ENCODE results near the gene ALOX12B. TPM values are rescaled to one million over a fixed set of nuclear protein-coding genes. Genes with fewer than 3 reads are reported as not detected.

Gene ALOX12B
- total and polyA plus RNA-seq, 2 donors: 0.42 to 5.0 TPM

DNA sequence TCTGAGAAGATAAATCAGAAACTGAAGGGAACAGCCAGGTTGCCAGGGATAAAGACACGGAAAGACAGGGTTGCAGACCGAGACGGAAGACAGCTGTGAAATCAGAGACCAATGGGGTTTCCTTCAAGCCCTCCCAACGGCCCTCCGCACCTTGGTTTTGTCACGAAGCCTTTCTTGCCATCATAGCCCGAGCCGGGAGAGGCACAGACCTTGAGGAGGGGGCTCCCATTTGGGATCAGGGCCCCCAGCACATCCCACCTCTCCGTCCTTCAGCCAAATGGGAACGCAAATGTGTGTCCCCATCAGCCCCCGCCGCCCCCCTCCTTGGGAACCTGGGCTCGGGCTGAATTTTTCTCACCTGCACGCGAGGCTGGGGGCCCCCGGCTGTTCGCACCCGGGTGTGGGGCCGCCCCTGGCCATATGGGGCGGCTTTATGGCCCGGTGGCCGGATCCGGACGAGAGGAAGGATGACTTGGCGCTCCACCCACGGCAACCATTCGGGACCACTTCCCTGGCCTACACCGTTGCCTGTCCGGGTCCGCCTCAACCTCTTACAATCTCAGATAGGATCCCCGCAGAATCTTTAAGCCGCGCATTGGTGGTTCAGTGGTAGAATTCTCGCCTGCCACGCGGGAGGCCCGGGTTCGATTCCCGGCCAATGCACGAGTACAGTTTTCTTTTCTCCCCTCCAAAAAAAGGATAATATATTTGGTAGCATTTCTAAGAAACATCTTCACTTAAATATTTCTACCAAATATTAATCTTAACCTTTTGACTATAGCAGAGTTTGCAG is 37.8 kb upstream of the ALOX12B start:
- peaks cover 60 to 100% of the 10 kb centered on the region in 2 donors for H3K27me3 ChIP-seq (ENCODE audit: control insufficient read depth in 2 of 2, insufficient read depth in 1 of 2, low read length in 1 of 2)
- H3K4me3 ChIP-seq (ENCODE audit: low read length in 2 of 2): peak overlapping the region; percentile 32 to 52
- DNase-seq (ENCODE audit: low read depth in 6 of 9, low spot score in 9 of 9): peak; percentile 46 to 90 (median 73)
- no peak overlapping the region for H3K27ac ChIP-seq (ENCODE audit: low read depth in 1 of 2, low read length in 1 of 2)
- peaks cover 30 to 66% of the 10 kb centered on the region in 2 donors for H3K4me1 ChIP-seq (ENCODE audit: control insufficient read depth in 2 of 2, insufficient read depth in 2 of 2, low read length in 2 of 2)
- no peaks in the 10 kb centered on the region for H3K36me3 ChIP-seq (ENCODE audit: control insufficient read depth in 2 of 2, insufficient read depth in 2 of 2, low read length in 1 of 2)
- H3K9me3 ChIP-seq (ENCODE audit: control insufficient read depth in 2 of 2, insufficient read depth in 1 of 2, low read length in 1 of 2): peaks cover 0 to 13% of the 10 kb centered on the region in 2 donors
- under 1% methylated on average over 40 of the region's 40 CpGs for WGBS

DNA sequence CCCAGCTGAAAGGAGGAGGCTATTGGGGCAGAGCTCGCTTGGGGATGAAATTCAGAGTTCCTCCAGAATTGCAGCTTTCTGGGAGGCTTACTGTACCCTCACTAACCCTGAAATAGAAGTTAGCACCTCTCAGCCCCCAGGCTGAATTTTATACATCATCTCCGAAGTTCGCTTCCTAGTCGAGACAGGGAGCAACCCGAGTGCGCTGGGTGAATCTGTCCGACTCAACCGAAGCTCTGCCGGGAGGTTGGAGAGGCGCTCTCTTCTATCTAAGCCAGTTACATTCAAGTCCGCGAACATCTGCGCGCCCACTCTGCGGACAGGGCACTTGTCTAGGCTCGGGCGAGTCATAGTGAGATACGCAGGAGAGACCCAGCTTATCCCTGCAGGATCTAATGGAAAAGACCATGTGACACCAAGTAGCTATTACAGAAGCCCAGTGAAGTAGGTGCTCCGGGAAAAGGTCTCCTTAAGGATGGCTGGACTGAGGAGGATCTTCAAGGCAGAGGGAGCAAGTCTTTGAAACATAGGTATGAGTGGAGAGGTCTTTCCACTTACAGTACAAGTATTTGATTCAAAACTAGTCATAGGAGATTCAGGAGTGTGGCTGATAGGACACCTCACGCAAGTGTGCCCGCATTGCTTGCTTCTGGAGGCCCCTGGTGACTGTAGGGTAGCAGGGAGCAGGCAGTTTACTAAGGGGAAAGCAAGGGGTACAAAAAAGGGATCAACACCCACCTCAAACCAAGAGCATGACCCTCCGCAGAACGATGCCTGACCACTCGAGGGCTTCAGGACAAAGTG is 37.0 kb upstream of the ALOX12B start:
- H3K4me3 ChIP-seq (ENCODE audit: low read length in 2 of 2): peak overlapping the region; percentile 4 to 52
- WGBS: 3% methylated on average over 24 of the region's 24 CpGs
- H3K27ac ChIP-seq (ENCODE audit: low read depth in 1 of 2, low read length in 1 of 2): no peak overlapping the region
- H3K27me3 ChIP-seq (ENCODE audit: control insufficient read depth in 2 of 2, insufficient read depth in 1 of 2, low read length in 1 of 2): peaks cover 63 to 98% of the 10 kb centered on the region in 2 donors
- no peaks in the 10 kb centered on the region for H3K36me3 ChIP-seq (ENCODE audit: control insufficient read depth in 2 of 2, insufficient read depth in 2 of 2, low read length in 1 of 2)
- peak in 1 of 9 donors; percentile 27 for DNase-seq (ENCODE audit: low read depth in 6 of 9, low spot score in 9 of 9)
- H3K9me3 ChIP-seq (ENCODE audit: control insufficient read depth in 2 of 2, insufficient read depth in 1 of 2, low read length in 1 of 2): peaks cover 0 to 13% of the 10 kb centered on the region in 2 donors
- H3K4me1 ChIP-seq (ENCODE audit: control insufficient read depth in 2 of 2, insufficient read depth in 2 of 2, low read length in 2 of 2): peaks cover 30 to 70% of the 10 kb centered on the region in 2 donors

DNA sequence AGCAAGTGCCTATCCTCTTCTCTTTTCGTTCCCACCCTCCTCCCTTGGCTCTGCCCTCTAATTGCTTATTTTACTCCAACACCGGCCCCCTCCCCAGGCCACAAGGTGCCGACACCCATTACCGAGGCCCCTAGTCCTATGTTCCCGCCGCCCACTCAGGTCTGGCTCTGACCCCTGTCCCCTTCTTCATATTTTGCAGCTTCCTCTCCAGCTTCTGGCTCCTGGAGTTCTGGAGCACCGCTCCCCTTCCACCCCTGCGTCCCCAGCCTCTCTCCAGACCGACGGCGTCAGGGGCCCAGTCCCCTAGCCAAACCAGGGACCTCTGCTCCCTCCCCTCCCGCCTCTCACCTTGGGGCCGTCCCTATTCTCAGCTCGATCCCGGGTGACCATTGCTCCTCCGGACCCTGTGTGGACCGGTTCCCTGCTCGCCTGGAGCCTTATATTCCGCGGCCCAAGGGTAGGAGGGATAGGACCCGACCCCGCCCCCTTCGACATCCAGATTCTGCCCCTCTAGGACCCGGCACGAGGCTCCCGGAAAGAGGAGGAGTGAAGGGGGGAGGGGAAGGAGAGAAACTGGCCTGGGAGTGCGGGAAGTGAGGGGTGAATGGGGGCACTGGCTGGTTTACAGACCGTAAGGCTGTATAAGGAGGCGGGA is 36.3 kb upstream of the ALOX12B start, which contains the start of gene HES7:
HES7 (minus strand) TSS at position 412 of the 655 bp plus-strand sequence; CDS start at position 390, 22 bp downstream.
- Histone ChIP-seq H3K27ac (ENCODE audit: low read depth in 1 of 2, low read length in 1 of 2) (no peak within 1 kb of the TSS), H3K36me3 (ENCODE audit: control insufficient read depth in 2 of 2, insufficient read depth in 2 of 2, low read length in 1 of 2) (no peaks in the 10 kb centered on the region), H3K4me1 (ENCODE audit: control insufficient read depth in 2 of 2, insufficient read depth in 2 of 2, low read length in 2 of 2) (peaks cover 30 to 73% of the 10 kb centered on the region in 2 donors)

DNA sequence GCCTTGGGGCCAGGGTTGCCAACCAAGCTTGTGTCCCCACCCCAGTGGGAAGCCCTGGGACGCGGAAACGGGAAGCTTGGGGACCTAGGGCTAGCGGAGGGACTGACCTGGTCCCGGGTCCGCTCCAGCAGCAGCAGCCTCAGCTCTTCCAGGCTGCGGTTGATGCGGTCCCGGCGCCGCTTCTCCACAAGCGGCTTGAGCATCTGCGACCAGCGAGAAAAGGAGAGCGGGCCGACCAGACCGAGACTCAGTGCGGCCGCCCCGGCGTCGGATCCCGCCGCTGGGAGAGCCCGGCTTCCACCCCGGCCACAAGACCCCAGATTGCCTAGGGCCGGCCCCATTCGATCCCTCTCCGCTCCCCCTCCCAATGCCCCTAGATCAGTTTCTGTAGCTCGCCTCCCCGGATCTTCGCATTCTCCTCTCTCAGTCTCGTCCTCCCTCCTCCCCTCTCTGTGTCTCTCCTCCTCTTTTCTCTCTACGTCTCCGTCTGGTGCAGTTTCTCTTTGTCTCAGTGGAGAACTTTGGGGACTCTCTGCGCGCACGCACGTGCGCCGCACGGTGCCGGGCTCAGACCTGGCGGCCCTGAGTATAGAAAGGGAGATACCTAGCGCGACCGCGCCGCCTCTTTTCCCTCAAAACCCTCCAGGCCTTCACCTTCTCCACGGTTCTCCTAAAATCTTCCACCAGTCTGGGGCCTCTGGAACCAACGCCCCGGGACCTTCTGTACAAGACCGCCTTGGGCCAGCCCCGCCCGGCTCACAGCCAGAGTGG is 35.6 kb upstream of the ALOX12B start:
- Histone ChIP-seq H3K4me1 (ENCODE audit: control insufficient read depth in 2 of 2, insufficient read depth in 2 of 2, low read length in 2 of 2) (peaks cover 33 to 80% of the 10 kb centered on the region in 2 donors), H3K36me3 (ENCODE audit: control insufficient read depth in 2 of 2, insufficient read depth in 2 of 2, low read length in 1 of 2) (no peaks in the 10 kb centered on the region), H3K4me3 (ENCODE audit: low read length in 2 of 2) (peak overlapping the region in 1 of 2 donors; percentile 44), H3K9me3 (ENCODE audit: control insufficient read depth in 2 of 2, insufficient read depth in 1 of 2, low read length in 1 of 2) (peaks cover 0 to 14% of the 10 kb centered on the region in 2 donors), H3K27me3 (ENCODE audit: control insufficient read depth in 2 of 2, insufficient read depth in 1 of 2, low read length in 1 of 2) (peaks cover 59 to 93% of the 10 kb centered on the region in 2 donors), H3K27ac (ENCODE audit: low read depth in 1 of 2, low read length in 1 of 2) (no peak overlapping the region)
- peak in 1 of 9 donors; percentile 52 for DNase-seq (ENCODE audit: low read depth in 6 of 9, low spot score in 9 of 9)
- under 1% methylated on average over 55 of the region's 55 CpGs for WGBS

More for the DNA sequence above, 36.3 kb upstream of the ALOX12B start, which contains the start of gene HES7:
- DNase-seq (ENCODE audit: low read depth in 6 of 9, low spot score in 9 of 9): peak in 1 of 9 donors; percentile 12
- peaks cover 0 to 13% of the 10 kb centered on the region in 2 donors for H3K9me3 ChIP-seq (ENCODE audit: control insufficient read depth in 2 of 2, insufficient read depth in 1 of 2, low read length in 1 of 2)
- peaks cover 63 to 93% of the 10 kb centered on the region in 2 donors for H3K27me3 ChIP-seq (ENCODE audit: control insufficient read depth in 2 of 2, insufficient read depth in 1 of 2, low read length in 1 of 2)
- WGBS: 1% methylated on average over 29 of the region's 29 CpGs
- H3K4me3 ChIP-seq (ENCODE audit: low read length in 2 of 2): peak within 1 kb of the TSS; percentile 4 to 52

DNA sequence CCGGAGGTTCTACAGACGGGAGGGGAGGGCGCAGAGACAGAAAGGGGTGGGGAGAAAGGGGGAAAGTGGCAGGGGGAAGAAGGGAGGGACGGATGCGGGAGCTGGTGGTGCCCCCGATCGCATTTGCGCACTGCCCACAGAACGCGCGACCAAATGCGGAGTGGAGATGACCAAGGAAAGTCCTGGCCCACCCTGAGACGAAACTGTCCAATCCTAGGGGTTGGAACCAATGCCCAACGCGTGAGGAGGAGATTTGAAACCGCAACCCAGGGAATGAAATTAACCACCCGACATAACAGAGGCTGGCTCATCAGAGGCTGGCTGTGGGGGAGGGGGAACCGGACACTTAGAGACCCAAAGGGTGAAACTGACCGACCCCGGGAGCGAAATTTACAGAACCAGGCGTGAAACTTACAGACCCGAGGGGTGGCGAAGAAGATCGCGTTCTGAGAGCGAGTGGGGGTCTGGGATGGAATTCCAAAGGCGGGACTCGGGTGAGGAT is 35.0 kb upstream of the ALOX12B start:
- Histone ChIP-seq H3K4me3 (ENCODE audit: low read length in 2 of 2) (peak overlapping the region; percentile 21 to 44), H3K27me3 (ENCODE audit: control insufficient read depth in 2 of 2, insufficient read depth in 1 of 2, low read length in 1 of 2) (peaks cover 63 to 93% of the 10 kb centered on the region in 2 donors), H3K9me3 (ENCODE audit: control insufficient read depth in 2 of 2, insufficient read depth in 1 of 2, low read length in 1 of 2) (peaks cover 0 to 20% of the 10 kb centered on the region in 2 donors), H3K36me3 (ENCODE audit: control insufficient read depth in 2 of 2, insufficient read depth in 2 of 2, low read length in 1 of 2) (no peaks in the 10 kb centered on the region), H3K27ac (ENCODE audit: low read depth in 1 of 2, low read length in 1 of 2) (no peak overlapping the region), H3K4me1 (ENCODE audit: control insufficient read depth in 2 of 2, insufficient read depth in 2 of 2, low read length in 2 of 2) (peaks cover 35 to 86% of the 10 kb centered on the region in 2 donors)
- peak in 1 of 9 donors; percentile 13 for DNase-seq (ENCODE audit: low read depth in 6 of 9, low spot score in 9 of 9)
- 1% methylated on average over 29 of the region's 29 CpGs for WGBS

DNA sequence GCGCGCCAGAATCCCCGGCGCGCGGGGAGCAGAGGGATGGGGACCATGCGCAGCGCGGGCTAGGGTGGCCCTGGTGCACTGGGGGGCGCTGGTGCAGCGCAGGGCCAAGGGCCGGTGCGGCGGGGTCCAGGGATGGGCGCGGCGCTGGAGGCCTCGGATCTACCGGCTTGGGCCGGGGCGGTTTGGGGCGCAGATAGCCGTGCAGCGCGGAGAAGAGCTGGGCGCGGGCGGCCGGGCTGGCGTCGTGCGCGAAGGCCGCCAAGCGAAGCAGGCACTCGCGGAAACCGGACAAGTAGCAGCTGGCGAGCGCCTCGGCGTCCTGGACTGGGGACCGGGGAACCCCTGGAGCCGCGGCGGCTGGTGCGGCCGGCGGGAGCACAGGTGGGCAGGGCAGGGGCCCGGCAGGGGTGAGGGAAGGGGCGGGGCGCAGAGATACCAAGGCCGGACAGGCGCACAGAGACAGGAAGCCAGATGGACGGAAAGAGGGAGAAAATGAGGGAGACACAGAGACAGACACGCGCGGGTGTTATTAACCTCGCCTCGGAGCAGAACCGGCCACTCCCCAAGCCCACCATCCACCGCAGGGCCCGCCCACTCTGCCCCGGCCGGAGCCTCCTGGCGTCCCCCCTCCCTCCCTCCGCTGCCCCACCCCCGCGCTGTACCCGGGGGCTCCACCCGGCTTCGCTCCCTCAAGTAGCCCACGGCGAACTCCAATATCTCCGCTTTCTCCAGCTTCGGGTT is 34.3 kb upstream of the ALOX12B start:
- DNase-seq (ENCODE audit: low read depth in 6 of 9, low spot score in 9 of 9): peak in 1 of 9 donors; percentile 46
- under 1% methylated on average over 76 of the region's 76 CpGs for WGBS
- Histone ChIP-seq H3K4me3 (ENCODE audit: low read length in 2 of 2) (peak overlapping the region; percentile 21 to 44), H3K27me3 (ENCODE audit: control insufficient read depth in 2 of 2, insufficient read depth in 1 of 2, low read length in 1 of 2) (peaks cover 62 to 93% of the 10 kb centered on the region in 2 donors), H3K27ac (ENCODE audit: low read depth in 1 of 2, low read length in 1 of 2) (no peak overlapping the region), H3K36me3 (ENCODE audit: control insufficient read depth in 2 of 2, insufficient read depth in 2 of 2, low read length in 1 of 2) (no peaks in the 10 kb centered on the region), H3K4me1 (ENCODE audit: control insufficient read depth in 2 of 2, insufficient read depth in 2 of 2, low read length in 2 of 2) (peaks cover 35 to 84% of the 10 kb centered on the region in 2 donors), H3K9me3 (ENCODE audit: control insufficient read depth in 2 of 2, insufficient read depth in 1 of 2, low read length in 1 of 2) (peaks cover 0 to 22% of the 10 kb centered on the region in 2 donors)

DNA sequence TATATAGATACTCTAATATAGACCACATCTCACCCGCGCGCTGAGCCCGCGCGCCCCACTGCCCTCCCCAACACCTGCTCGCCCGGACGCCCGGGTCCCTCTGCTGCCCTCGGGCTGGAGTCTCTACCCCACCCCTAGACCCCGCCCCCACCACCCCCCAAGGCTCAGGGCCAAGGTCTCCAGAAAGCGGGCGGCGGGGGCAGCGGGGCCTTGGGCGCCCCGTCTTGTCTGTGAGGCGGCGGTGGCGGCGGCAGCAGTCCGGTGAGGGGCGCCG is 33.8 kb upstream of the ALOX12B start:
- no peaks in the 10 kb centered on the region for H3K36me3 ChIP-seq (ENCODE audit: control insufficient read depth in 2 of 2, insufficient read depth in 2 of 2, low read length in 1 of 2)
- peaks cover 0 to 22% of the 10 kb centered on the region in 2 donors for H3K9me3 ChIP-seq (ENCODE audit: control insufficient read depth in 2 of 2, insufficient read depth in 1 of 2, low read length in 1 of 2)
- under 1% methylated on average over 25 of the region's 25 CpGs for WGBS
- H3K27ac ChIP-seq (ENCODE audit: low read depth in 1 of 2, low read length in 1 of 2): no peak overlapping the region
- peaks cover 35 to 79% of the 10 kb centered on the region in 2 donors for H3K4me1 ChIP-seq (ENCODE audit: control insufficient read depth in 2 of 2, insufficient read depth in 2 of 2, low read length in 2 of 2)
- peaks cover 64 to 93% of the 10 kb centered on the region in 2 donors for H3K27me3 ChIP-seq (ENCODE audit: control insufficient read depth in 2 of 2, insufficient read depth in 1 of 2, low read length in 1 of 2)
- peak overlapping the region in 1 of 2 donors; percentile 44 for H3K4me3 ChIP-seq (ENCODE audit: low read length in 2 of 2)
- DNase-seq (ENCODE audit: low read depth in 6 of 9, low spot score in 9 of 9): no peak

Data from thymus (tissue), 11 donors.